Measurements from ENCODE around the gene PDLIM4.

- no peak for TF ChIP-seq SIN3A (IDR thresholded peaks at IDR 0.05; ENCODE audit: borderline replicate concordance, insufficient read depth, low read length)
- no peak for TF ChIP-seq POLR2AphosphoS5 (IDR thresholded peaks at IDR 0.05; ENCODE audit: low read depth, low read length)
- TF ChIP-seq FOXP2 (optimal IDR thresholded peaks at IDR 0.05; ENCODE audit: borderline replicate concordance, extremely low read depth, extremely low read length, insufficient read depth): no peak
- TF ChIP-seq REST (IDR thresholded peaks at IDR 0.05; ENCODE audit: insufficient read depth in 1 of 2, low read depth in 2 of 2, low read length in 2 of 2): no peak
Measured at GRCh38 chr5:132253008-132253441, 4.5 kb upstream of the PDLIM4 start.
